ENCODE results near the gene PTH1R. TPM values are rescaled to one million over a fixed set of nuclear protein-coding genes. Genes with fewer than 3 reads are reported as not detected.

PTH1R gene
- total and polyA plus RNA-seq, 2 experiments from 2014 or later, result 0.60 to 1.3 TPM

DNA sequence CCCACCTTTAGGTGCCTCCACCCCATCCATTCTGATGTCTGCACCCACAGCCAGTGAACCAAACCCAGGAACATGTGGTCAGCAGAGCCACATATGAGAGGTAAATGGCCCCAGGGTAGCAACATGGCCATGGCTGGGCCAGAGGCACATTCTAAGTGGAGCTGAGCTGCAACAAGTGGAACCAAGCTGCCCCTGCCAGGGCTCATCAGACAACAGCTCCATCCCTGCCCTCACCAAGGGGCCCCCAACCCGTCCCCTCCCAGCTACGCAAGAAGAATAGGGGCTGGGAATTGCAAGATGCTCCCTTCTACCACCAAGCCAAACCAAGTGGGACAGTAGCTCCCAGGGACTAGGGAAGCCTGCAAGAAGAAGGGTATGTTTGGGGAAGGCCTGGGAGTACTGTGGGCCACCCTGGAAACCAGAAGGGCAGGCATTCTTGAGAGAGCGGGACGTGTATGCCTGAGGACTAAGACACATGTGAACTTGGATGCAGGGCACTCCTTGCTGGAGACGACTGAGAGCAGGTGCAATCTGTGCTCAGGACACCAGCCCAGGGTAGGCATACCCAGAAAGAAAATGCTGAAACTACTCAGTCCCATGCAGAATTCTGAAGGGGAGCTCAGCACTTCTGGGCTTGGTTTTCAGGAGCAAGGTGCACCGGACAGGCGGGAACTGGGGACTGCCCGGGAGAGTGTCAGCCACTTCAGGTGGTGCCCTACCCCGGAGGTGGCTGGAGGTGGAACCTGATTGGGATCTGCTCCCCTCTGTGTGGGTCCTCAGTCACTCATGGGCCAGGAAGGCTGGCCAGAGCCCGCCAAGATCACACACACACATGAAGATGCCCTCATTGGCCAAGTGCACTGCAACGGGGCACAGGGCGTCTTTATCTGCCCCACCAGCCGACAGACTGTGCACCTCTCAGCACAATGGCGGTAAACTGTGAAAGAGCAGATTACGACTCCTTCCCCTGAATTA lies 23.8 kb upstream of the PTH1R start:
- H3K27me3 ChIP-seq (replicated peaks; ENCODE audit: insufficient read depth), result 0 out of 2 replicates have a peak, but pooled peaks cover 5% of the 10 kb centered on the region
- H3K9ac ChIP-seq, result no peak overlapping the region
- H3K4me2 ChIP-seq (ENCODE audit: unreplicated experiment), result no peak overlapping the region
- no peaks in the 10 kb centered on the region for H3K4me1 ChIP-seq (ENCODE audit: insufficient read depth)
- no peaks in the 10 kb centered on the region for H3K36me3 ChIP-seq (ENCODE audit: low read depth)
- H3K27ac ChIP-seq, result no peak overlapping the region
- no peak for DNase-seq
- in situ Hi-C loops (cut with MboI), result no loop called here
- H2AFZ ChIP-seq, result no peak overlapping the region
- WGBS, 2 experiments (ENCODE audit: low coverage in 1 of 2, low lambda C conversion rate in 2 of 2, missing lambda C conversion rate in 2 of 2), result 81 to 83% methylated on average over 15 of the region's 15 CpGs
- no peaks in the 10 kb centered on the region for H4K20me1 ChIP-seq (ENCODE audit: insufficient read depth)
- H3K9me3 ChIP-seq (ENCODE audit: low read depth), result no peaks in the 10 kb centered on the region
- H3F3A ChIP-seq (ENCODE audit: insufficient read depth), result no peaks in the 10 kb centered on the region
- no peaks in the 10 kb centered on the region for H3K79me2 ChIP-seq (ENCODE audit: insufficient read depth)
- no peak overlapping the region for H3K4me3 ChIP-seq
- no peak for TF ChIP-seq EZH2phosphoT487 (IDR thresholded peaks at IDR 0.05; ENCODE audit: insufficient read depth, low read depth)
- no peaks in the 10 kb centered on the region for H3K9me2 ChIP-seq (ENCODE audit: insufficient read depth)

DNA sequence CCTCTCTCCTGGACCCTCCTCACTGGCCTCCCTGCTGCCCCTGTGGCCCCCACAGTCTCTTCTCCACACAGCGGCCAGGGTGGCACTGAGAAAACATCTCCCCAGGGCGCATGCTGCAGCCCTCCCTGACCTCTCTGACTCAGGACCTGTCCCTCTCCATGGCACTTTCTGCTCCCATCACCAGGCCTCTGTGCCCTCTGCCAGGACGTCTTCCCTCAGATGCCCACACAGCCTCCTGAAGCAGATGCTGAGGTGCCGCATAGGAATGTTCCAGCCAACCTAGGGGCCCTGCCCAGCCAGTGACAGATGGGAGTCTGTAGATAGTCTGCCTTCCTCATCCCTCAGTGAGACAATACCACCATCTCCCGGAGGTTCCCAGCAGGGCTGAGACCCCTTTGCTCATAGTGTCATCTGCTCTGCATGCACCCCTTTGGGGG lies 22.9 kb upstream of the PTH1R start:
- Histone ChIP-seq H3K4me3 (no peak overlapping the region), H3K79me2 (ENCODE audit: insufficient read depth) (no peaks in the 10 kb centered on the region), H3K27me3 (replicated peaks; ENCODE audit: insufficient read depth) (0 out of 2 replicates have a peak, but pooled peaks cover 5% of the 10 kb centered on the region), H3K9me2 (ENCODE audit: insufficient read depth) (no peaks in the 10 kb centered on the region), H4K20me1 (ENCODE audit: insufficient read depth) (no peaks in the 10 kb centered on the region), H3K9ac (no peak overlapping the region), H3K36me3 (ENCODE audit: low read depth) (no peaks in the 10 kb centered on the region), H3K27ac (no peak overlapping the region), H3K4me1 (ENCODE audit: insufficient read depth) (no peaks in the 10 kb centered on the region), H2AFZ (no peak overlapping the region), H3K4me2 (ENCODE audit: unreplicated experiment) (no peak overlapping the region), H3K9me3 (ENCODE audit: low read depth) (no peaks in the 10 kb centered on the region), H3F3A (ENCODE audit: insufficient read depth) (no peaks in the 10 kb centered on the region)
- WGBS, 2 experiments (ENCODE audit: low coverage in 1 of 2, low lambda C conversion rate in 2 of 2, missing lambda C conversion rate in 2 of 2), result 59 to 60% methylated on average over 5 of the region's 5 CpGs
- TF ChIP-seq EZH2 (IDR thresholded peaks at IDR 0.05; ENCODE audit: insufficient read depth, poor library complexity, severe bottlenecking), result no peak
- TF ChIP-seq EZH2phosphoT487 (IDR thresholded peaks at IDR 0.05; ENCODE audit: insufficient read depth, low read depth), result no peak
- DNase-seq, result no peak
- in situ Hi-C loops (cut with MboI), result no loop called here

GRCh38 chr3:46856576-46857471 lies 20.7 kb upstream of the PTH1R start:
- Histone ChIP-seq H3K9ac (no peak overlapping the region), H3K27ac (no peak overlapping the region), H4K20me1 (ENCODE audit: insufficient read depth) (no peaks in the 10 kb centered on the region), H3K4me3 (no peak overlapping the region), H3K36me3 (ENCODE audit: low read depth) (no peaks in the 10 kb centered on the region), H3K9me3 (ENCODE audit: low read depth) (no peaks in the 10 kb centered on the region), H3K4me1 (ENCODE audit: insufficient read depth) (no peaks in the 10 kb centered on the region), H3K9me2 (ENCODE audit: insufficient read depth) (no peaks in the 10 kb centered on the region), H3K79me2 (ENCODE audit: insufficient read depth) (no peaks in the 10 kb centered on the region), H3K27me3 (replicated peaks; ENCODE audit: insufficient read depth) (0 out of 2 replicates have a peak, but pooled peaks cover 5% of the 10 kb centered on the region), H2AFZ (no peak overlapping the region), H3F3A (ENCODE audit: insufficient read depth) (no peaks in the 10 kb centered on the region), H3K4me2 (ENCODE audit: unreplicated experiment) (no peak overlapping the region)
- 74 to 77% methylated on average over 17 of the region's 17 CpGs for WGBS, 2 experiments (ENCODE audit: low coverage in 1 of 2, low lambda C conversion rate in 2 of 2, missing lambda C conversion rate in 2 of 2)
- TF ChIP-seq EZH2 (IDR thresholded peaks at IDR 0.05; ENCODE audit: insufficient read depth, poor library complexity, severe bottlenecking) (no peak), EZH2phosphoT487 (IDR thresholded peaks at IDR 0.05; ENCODE audit: insufficient read depth, low read depth) (no peak)
- DNase-seq, result no peak
- in situ Hi-C loops (cut with MboI), result no loop called here
